GM21381 (cell line): ENCODE results near the gene ROPN1B.

ENCODE experiments used
- ATAC-seq: cut with Tn5 transposase; IDR thresholded peaks from one replicate; pipeline ENCODE4 v1.9.1; 2021; ENCODE audit warnings: mild to moderate bottlenecking, moderate library complexity; ENCODE audit not compliant: unreplicated experiment

Gene ROPN1B

DNA sequence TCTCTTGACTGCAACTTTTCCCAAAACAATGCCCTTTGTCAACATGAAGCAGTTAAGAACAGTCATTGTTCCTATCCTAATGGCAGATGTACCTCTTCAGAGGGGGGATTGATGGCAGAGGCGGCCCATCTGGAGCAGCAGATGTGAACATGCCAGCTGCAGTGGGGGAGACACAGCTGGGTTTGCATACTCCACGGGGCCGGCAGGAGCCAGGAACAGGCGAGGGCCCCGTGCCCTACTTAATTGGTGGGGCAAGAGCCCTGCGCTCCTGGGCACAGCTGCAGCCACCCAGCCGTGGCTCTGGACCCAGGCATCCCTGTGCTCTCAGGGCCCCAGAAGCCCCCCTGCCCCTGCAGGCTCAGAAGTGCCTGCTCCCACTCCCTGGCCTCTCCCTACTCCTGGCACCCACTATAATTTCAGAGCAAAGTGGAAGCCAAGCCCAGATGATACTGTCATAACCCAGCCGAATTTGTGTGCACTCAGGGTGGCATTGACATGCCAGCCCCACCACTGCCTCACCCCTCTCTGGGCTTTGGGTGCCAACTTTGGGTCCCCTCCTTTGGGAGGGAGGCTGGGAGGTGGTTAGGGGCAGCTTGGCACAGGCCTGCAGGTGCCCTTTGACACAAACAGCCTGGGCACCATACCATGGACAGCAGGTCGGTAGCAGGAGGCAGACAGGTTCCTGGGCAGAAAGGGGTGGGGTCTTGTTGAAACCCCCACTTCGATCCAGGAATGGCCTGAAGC, 34.6 kb downstream of the ROPN1B start:
- ATAC-seq = no peak

DNA sequence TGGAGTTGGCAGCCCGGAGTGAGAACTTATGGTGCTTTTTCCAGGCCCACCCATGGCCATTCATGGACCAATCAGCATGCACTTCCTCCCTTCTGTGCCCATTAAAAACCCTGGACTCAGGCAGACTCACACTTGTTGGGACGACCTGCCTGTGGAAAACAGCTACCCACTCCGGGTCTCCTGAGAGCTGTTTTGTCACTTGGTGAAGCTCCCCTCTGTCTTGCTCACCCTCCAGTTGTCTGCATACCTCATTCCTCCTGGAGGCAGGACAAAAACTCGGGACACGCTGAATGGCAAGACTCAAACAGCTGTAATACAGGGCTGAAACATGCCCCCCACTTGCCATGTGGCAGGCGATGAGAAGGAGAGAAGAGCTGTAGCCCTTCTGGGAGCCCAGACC, 35.2 kb downstream of the ROPN1B start:
- no peak for ATAC-seq

DNA sequence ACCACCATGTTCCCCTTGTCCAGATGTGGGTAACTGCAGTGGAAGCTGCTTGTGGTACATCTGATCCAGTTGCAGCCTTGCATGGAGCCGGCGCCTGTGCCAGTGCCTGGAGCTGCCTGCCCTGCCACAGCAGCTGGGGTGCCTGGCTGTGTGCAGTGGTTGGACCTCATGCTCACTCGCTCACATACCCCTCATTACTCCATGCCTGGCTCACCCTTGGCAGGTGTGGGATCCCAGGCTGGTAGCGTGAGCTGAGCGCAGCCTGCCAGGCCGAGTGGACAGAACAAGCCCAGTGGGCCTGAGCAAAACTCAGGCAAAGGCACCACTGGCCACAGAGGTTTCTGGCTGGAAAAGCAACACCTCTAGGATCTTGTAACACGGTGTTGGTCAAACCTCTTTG, 35.7 kb downstream of the ROPN1B start:
- no peak for ATAC-seq

DNA sequence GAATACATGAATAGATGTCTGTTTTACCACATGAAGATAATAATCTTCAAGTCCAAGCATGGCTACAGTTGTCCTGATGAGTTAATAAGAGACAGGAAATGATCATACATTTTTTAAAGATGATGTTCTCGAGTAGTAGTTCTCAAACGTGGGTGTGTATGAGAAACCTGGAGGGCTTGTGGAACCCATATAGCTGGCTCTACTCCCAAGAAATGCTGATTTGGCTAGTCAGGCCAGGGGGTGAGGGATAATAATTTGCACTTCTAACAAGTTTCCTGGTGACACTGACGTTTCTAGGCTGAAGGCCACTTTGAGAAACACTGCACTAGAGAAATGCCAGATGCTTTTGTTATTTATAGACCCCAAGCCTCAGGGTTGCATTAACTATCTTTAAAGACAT, 37.0 kb downstream of the ROPN1B start:
- no peak for ATAC-seq

DNA sequence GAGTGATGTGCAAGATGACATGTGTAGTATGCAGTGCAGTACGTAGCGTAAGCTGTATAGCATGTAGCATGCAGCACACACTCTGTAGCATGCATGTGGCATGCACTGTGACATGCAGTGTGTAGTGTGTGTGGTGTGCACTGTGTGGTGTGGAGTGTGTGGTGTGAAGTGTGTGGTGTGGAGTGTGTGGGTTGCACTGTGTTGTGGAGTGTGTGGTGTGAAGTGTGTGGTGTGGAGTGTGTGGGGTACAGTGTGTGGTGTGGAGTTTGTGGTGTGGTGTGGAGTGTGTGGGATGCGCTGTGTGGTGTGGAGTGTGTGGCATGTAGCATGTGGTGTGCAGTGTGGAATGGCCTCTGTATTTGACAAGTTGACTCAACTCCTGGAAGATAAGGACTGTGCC, 39.2 kb downstream of the ROPN1B start:
- ATAC-seq = no peak

DNA sequence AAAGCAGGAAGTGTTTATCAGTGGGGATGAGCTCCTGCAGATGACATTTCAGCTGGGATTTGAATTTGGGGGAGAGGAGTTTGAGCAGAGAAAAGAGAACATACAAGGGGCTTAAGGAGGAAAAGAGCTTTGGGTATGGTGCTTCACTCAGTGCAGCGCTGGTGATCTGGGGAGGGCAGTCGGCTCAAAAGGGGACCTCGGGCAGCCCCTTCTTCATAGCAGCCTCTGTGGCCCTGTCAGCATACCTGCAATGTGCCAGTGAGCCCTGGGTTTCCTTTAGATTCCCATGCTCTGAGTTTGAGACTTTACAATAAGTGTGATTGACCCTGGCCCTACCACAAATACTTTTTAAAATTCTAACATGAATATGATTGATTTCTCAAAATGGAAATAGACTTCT, 40.2 kb downstream of the ROPN1B start:
- no peak for ATAC-seq

DNA sequence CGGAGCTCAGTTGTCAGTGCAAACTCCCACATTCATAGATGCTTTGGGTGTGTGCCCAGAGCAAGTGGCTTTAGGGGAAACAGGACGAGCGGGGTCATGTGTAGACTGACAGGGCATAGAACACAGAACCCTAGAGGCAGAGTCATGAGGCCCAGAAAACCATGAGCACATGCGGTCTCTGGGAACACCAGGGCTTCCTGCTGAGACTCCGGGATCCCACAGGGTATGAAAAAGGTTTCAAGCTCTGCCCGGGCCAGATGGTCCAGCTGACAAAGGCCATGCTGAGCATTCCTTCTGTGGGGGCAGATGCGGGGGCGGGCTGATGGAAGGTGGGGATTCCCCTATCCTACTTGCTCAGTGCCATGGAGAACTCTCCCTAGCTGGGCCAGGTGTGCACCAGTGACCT, 44.8 kb downstream of the ROPN1B start:
- ATAC-seq = no peak

DNA sequence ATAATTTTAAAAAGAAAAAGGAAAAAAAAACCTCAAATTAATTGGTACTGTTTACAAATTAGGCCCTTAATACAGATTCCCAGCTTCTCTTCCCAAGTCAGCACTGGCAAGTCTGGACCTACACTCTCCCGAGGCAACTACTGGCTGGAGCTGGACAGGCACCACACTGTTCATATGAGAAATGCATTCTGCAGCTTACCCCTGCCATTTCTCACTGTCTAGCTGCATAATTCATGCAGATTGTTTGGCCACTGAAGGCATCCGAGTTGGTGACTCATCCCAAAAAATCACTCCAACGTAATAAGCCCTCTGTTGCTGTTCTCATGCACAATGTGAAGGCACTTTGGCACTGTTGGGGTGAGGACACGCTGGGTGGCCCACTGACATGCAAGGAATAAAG, 45.3 kb downstream of the ROPN1B start:
- no peak for ATAC-seq

DNA sequence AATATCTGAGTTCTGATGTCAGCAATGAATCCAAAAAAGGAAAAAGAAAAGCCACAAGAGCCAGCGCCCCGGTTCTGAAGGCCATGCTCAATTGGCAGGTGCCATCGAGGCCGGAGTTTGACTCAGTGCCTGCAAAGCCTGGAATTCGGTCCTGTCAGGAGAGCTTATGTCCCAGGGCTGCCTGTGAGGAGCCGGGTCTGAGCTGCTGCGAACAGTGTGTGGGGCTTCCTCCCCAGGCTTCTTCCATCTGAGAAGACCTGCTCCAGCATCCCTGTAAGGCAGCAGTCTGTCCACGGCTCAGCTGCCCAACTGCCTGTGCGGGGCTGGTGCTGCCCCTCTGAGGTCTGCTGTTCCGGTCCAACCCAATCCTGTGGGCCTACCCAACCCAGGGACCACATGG, 46.1 kb downstream of the ROPN1B start:
- no peak for ATAC-seq

DNA sequence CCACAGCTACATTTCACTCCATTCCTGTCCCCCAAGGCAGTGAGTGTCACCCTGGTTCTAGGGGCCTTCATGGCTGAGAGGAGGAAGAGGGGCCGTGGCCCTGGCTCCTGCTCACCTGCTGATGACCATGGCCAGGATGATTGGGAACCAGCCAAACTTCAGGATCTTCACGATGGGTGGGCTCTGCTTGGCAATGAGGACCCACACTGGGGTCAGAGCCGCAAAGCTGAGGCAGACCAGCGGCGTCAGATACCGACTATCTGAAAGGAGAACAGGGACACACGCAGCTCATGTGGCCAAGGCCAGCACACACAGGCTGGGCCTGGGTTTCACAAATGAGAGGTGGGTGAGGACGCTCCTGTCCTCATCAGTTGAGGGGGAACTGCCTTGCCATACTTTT, 47.6 kb downstream of the ROPN1B start:
- ATAC-seq = no peak

DNA sequence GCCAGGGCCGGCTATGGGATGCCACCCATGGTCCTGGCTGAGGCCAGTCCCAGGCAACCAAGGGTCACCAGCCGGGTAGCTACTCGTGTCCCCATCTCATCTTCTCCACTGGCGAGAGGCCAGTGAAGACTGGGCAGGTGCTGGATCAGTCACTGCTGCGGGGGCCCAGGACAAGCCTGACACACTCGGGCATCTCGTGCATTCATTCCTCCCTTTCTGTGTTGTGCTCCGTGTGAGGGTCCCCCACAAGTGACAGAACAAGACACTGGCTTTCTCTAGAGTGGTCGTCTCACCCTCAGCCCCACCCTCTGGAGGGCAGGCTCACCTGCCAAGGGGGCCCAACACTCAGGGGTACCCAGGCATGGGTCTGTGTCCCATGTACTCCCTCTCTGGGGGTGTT, 48.4 kb downstream of the ROPN1B start:
- no peak for ATAC-seq

DNA sequence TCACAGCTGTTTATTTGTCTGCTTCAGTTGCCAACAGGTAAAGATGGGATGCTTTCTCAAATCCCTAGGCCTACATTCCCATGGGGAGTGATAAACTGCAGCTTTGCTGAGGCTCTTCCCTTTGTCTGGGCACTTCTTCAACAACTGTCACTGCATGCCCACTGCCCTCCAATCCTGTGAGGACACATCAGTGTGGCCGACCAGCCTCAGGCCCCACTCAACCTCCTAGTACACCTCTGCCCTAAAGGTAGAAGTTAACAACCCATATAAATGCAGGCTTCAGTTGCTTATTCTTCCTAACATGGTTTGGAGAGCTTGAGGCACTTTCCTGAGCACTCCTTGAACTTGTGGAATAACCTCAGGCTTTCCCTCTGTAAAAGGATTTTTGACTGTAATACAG, 49.6 kb downstream of the ROPN1B start:
- no peak for ATAC-seq

DNA sequence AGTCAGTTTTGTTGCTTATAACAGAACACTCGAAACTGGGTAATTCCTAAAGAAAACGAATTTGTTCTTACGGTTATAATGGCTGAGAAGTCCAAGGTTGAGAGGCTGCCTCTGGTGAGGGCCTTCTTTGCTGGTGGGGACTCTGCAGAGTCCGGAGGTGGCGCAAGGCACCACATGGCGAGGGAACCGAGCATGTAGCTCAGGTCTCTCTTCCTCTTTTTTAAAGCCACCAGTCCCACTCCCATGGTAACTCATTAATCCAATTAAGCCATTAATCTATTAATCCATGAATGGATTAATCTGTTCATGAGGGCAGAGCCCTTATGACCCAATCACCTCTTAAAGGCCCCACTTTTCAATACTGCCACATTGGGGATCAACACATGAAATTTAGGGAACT, 50.0 kb downstream of the ROPN1B start:
- no peak for ATAC-seq

DNA sequence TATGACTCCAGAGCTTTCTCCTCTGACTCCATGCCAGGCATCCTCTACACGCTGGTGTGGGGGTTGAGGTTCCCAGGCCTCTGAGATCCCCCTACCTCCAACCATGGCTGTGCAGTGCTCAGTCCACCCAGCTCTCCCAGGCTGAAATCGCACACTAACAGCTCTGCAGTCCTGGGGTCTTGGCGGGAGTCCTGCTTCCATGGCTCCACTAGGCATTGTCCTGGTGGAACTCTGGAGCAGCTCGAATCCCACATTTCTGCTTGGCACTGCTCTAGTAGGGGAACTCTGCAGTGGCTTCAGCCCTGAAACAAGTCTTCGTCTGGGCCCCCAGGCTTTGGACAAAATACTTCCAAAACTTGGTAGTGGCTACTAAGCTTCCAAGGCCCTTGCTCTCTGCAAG, 50.7 kb downstream of the ROPN1B start:
- no peak for ATAC-seq

DNA sequence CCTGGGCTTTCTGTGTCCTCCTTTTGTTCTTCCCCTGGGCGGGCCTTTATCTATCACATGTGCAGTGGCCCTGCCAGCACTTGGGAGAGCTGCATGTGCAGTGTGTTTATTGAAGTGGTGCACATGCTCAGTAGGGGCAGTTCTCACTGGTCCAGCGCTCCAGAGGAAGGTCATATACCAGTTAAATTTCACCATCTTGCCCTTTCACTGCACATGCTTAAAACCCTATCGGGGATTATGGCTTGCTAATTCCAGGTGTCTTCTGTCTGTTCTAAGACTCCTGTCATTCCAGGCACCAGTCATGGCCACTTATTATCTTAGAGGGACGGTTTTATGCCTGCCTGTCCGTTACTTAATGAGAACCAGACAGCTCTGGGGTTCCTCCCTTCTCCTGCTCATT, 52.2 kb downstream of the ROPN1B start:
- no peak for ATAC-seq

DNA sequence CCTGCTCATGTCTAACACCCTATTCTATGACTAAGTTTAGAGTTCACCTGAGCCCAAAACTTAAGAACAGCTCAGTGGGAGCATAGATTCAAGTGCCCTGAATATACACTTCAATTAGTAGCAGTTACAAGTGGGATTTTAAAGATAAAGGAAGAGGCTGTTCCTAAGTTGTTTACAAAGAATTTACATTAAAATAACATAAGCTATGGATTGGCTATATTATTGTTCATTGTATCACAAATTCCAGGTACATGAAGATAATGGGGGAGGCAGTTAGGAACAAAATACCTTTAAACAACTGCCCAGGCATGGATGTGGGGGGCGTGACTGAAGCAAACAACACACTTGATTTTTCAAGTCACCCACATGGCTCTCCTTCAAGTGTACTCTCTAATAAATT, 52.7 kb downstream of the ROPN1B start:
- ATAC-seq = no peak

DNA sequence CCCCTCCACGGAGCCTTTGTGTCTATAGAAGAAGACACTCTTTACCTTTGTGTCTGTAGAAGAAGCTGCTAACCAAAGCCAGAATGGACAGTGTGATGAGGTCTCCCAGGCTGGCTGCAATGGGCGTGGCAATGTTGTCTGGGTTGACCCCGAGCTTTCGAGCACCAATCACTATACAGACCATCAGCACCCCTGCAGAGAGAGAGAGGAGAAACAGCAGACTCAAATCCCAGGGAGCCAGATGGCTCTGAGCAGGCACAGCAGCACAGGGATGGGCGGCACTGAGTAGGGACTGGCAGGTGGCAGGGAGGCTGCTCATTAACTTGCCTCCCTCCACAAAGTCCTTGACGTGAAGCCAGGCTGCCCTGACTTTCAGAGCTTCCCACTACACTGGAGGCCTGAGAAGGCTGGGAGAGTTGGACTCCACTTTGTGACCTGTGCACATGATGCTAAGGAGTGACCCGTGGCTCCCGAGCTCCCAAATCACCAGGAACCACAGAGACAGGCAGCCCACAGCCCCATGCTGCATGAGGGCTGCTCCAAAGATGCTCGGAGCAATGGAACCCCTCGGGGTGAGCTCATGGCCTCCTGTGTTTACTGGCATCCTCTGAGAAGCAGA, 53.9 kb downstream of the ROPN1B start:
- ATAC-seq = no peak

DNA sequence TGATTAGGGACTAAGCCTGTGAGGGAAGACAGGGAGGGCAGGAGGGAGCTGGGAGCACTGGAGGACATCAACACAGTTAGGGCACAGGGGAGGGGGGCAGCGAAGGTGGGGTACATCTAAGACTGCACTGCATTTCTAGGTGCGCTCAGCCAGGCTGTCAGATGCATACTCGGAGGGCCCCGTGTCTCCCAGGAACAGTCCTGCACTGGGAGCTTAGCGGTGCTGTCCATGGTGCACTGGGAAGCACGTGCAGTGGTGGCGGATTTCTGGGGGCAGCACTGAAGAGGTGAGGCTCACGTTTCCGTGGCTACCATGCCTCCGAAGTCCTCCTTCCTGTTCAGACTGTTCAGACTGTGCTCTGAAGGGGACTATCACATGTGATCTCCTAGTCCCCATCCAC, 54.4 kb downstream of the ROPN1B start:
- ATAC-seq = no peak

DNA sequence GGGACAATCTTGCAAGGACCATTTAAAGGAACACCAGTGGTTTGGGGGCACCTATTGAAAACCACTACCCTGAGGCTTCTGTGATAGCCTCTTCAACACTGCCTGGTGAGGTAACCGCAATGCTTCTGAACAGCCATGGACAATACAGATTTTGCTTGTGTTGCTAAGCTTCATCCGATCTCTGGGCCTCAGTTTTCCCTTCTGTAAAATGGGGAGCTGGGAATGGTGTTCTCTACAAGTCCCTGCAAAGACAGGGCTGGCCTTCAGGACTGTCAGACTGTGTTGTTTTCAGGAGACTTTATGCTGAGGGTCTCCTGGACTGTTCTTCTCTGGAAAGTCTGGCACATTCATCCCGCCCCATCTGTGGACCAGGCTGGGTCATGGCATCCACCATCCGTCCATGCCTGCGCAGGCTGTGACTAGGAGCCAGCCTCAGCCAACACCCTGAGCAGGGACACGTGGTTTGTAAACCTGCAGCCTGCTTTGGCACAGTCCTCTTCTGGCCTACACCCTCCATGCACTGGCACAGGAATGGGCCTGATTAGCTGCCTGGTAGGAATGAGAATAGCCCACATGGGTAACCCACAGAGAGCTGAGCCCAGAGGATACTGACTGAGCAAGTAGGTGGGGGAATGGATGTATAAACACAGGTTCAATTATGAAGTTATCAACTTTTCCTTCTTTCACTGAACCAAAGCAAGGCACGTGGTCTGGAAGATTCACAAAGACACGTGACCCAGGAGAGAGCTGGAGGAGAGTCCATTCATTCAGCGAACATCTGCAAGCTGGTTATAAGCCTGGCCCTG, 55.3 kb downstream of the ROPN1B start:
- no peak for ATAC-seq

DNA sequence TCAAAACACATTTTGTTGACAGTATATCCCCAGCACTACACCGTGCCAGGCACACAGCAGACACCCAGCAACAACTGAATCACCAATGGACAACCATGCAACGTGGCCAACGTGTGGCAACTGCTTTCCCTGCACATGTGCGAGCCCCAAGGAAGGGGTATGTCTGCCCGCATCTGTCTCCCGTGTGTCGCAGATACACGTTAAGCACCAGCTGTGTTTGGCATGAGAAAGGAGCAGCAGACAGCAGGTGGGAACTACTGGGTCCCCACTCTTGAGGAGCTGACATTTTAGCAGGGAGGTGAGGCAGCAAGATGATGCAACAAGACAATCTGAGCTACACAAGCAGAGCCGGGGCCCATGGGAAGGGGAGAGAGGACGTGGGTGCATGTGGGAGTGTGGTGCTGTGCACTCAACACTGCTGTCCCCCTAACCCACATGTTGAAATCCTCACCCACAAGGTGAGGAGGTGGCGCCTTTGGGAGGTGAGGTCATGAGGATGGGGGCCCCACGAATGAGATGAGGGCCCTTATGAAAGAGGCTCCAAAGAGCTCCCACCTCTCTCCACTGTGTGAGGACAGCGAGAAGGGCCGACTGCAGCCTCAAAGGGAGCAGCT, 56.2 kb downstream of the ROPN1B start:
- no peak for ATAC-seq

DNA sequence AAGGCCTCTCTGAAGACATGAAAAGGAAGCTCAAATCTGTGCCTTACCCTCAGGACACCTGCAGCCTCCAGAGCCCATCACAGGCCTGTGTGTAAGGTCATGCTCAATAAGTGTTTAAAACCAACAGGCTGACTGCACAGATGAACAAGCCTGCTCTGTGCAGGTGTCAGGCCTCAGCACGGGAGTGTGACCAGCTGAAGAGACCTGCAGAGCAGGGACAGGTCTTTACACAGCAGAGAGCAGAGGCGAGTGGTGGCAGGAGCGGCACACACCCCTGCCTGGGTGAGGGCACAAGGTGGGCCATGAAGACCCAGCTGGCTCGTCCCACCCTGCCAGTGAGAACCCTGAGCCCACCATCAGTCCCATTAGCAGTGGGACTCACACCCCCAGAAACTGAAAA, 56.9 kb downstream of the ROPN1B start:
- no peak for ATAC-seq

DNA sequence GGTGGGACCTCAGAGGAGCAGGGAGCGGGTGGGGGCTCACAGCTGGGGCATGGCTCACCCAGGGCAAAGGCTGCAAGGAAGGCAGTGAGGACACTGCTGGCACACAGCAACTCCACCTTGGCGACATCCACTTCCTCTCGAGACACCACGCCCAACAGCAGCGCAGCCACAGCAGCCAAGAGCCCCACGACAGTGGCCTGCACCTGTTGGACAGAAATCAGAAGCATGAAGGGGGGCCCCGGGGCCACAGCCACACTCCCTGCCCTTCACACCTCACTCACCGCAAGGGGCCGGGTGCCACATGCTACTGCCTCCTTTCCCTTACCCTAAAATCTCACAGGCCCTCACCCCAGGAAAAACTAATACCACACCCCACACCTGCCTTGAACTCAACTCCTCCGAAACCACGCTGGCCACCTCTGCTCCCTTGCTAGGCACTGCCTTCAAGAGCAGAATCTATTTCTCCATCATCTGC, 57.3 kb downstream of the ROPN1B start:
- no peak for ATAC-seq
